Measurements from ENCODE around the gene TMEM95. TPM values are rescaled to one million over a fixed set of nuclear protein-coding genes. Genes with fewer than 3 reads are reported as not detected.

TMEM95 gene
- total and polyA plus RNA-seq, 10 donors, result not detected

GRCh38 chr17:7389924-7390910, 35.3 kb downstream of the TMEM95 start:
- 88 to 98% (median 91%) methylated on average over 13 to 19 of the region's 19 CpGs for WGBS, 5 donors
- H3K27me3 ChIP-seq (replicated peaks in 1 of 7), result no peaks in the 10 kb centered on the region
- peaks cover 7 to 56% (median 39%) of the 10 kb centered on the region in 6 donors for H3K4me1 ChIP-seq
- H3K4me3 ChIP-seq, result no peak overlapping the region
- TF ChIP-seq POLR2A (IDR thresholded peaks at IDR 0.05), result no peak
- peak in 1 of 3 donors; percentile 5 for TF ChIP-seq POLR2AphosphoS5 (IDR thresholded peaks at IDR 0.05)
- TF ChIP-seq CTCF (IDR thresholded peaks at IDR 0.05 in 8 of 11, conservative IDR thresholded peaks at IDR 0.05 in 3 of 11), result no peak
- H3K36me3 ChIP-seq, result peaks cover 0 to 67% (median 30%) of the 10 kb centered on the region in 6 donors
- intact Hi-C loops (cut with DNase I; ENCODE audit: low total_unique reads), result no loop called here
- no peak for DNase-seq
- no peaks in the 10 kb centered on the region for H3K9me3 ChIP-seq
- peak overlapping the region in 7 of 8 donors; percentile 8 to 98 (median 54) for H3K27ac ChIP-seq

GRCh38 chr17:7391307-7391706, 36.4 kb downstream of the TMEM95 start:
- Histone ChIP-seq H3K9me3 (no peaks in the 10 kb centered on the region), H3K27ac (peak overlapping the region in 7 of 8 donors; percentile 13 to 98 (median 54)), H3K36me3 (peaks cover 0 to 67% (median 30%) of the 10 kb centered on the region in 6 donors), H3K4me3 (no peak overlapping the region), H3K4me1 (peaks cover 7 to 60% (median 42%) of the 10 kb centered on the region in 6 donors), H3K27me3 (replicated peaks in 1 of 7) (no peaks in the 10 kb centered on the region)
- DNase-seq, result no peak
- intact Hi-C loops (cut with DNase I; ENCODE audit: low total_unique reads), result no loop called here
- WGBS, 5 donors, result 25 to 50% (median 33%) methylated on average over 2 of the region's 2 CpGs
- TF ChIP-seq POLR2A (IDR thresholded peaks at IDR 0.05) (no peak), POLR2AphosphoS5 (IDR thresholded peaks at IDR 0.05) (peak in 1 of 3 donors; percentile 64)

- peak overlapping the region; percentile 77 to 94 (median 81) for H3K4me3 ChIP-seq
- intact Hi-C loops (cut with DNase I; ENCODE audit: low total_unique reads), result no loop called here
- WGBS, 5 donors, result 81 to 90% (median 83%) methylated on average over 26 to 42 of the region's 42 CpGs
- H3K27ac ChIP-seq, result peak overlapping the region in 7 of 8 donors; percentile 66 to 98 (median 93)
- peaks cover 0 to 53% (median 28%) of the 10 kb centered on the region in 6 donors for H3K36me3 ChIP-seq
- no peaks in the 10 kb centered on the region for H3K9me3 ChIP-seq
- H3K27me3 ChIP-seq (replicated peaks in 1 of 7), result no peaks in the 10 kb centered on the region
- peaks cover 7 to 60% (median 42%) of the 10 kb centered on the region in 6 donors for H3K4me1 ChIP-seq
- TF ChIP-seq CTCF (IDR thresholded peaks at IDR 0.05 in 8 of 11, conservative IDR thresholded peaks at IDR 0.05 in 3 of 11) (no peak), POLR2A (IDR thresholded peaks at IDR 0.05) (no peak)
- DNase-seq, result no peak
Observed at GRCh38 chr17:7392696-7393612, 38.0 kb downstream of the TMEM95 start.

All from spleen (tissue), 11 donors.